GM18519 (cell line): ENCODE measurements around the gene MTFR1L.

Source experiments
- ATAC-seq: cut with Tn5 transposase; IDR thresholded peaks from one replicate; pipeline ENCODE4 v1.9.1; 2021; ENCODE audit warnings: mild to moderate bottlenecking, moderate library complexity; ENCODE audit not compliant: unreplicated experiment, low FRiP score

The MTFR1L gene

DNA sequence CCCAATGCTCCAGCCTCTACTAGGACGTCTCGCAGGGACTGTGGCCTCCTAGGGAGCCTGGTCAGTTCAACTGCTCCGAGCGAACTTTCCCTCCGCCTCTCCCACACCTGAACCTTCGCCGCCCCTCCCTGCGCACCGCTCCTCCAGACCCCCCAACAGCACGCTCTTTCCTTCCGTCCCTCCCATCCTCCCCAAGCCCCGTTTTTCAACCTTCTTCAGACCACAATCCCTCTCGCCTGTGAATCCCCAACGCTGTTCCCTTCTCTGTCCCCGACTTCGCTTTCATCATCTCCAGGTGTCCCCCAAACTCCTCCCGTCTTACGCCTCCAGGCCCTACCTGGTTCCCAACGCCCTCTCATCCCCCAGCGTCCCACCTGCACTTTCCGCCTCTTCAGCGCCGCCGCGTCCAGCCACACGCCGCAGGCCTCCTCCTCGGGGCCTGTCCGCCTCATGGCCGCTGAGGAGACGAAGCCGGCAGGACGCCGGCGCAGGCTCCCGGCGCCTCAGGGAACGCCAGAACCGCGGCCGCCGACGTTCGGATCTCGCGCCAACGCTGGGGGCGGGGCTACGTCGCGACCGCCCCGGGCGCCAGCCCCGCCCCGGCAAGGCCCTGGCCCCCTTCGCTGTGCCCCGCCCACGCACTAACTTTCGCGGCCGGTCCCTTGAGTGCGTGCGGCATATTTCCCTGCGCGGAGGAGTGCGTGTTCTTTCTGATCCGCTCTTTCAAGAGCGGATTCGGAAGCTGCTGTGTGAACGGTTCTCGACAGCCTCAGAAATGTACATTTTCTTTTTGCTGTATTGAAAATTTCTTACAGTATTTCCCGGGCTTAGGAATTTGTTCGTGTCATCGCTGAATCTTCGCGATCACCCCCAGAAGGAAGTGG, 39.4 kb downstream of the MTFR1L start, which contains the start of gene AUNIP:
TSS of gene AUNIP (minus strand) at position 552 of the 884 bp plus-strand sequence. CDS start at position 452, 100 bp downstream.
- ATAC-seq: peak; percentile 65

DNA sequence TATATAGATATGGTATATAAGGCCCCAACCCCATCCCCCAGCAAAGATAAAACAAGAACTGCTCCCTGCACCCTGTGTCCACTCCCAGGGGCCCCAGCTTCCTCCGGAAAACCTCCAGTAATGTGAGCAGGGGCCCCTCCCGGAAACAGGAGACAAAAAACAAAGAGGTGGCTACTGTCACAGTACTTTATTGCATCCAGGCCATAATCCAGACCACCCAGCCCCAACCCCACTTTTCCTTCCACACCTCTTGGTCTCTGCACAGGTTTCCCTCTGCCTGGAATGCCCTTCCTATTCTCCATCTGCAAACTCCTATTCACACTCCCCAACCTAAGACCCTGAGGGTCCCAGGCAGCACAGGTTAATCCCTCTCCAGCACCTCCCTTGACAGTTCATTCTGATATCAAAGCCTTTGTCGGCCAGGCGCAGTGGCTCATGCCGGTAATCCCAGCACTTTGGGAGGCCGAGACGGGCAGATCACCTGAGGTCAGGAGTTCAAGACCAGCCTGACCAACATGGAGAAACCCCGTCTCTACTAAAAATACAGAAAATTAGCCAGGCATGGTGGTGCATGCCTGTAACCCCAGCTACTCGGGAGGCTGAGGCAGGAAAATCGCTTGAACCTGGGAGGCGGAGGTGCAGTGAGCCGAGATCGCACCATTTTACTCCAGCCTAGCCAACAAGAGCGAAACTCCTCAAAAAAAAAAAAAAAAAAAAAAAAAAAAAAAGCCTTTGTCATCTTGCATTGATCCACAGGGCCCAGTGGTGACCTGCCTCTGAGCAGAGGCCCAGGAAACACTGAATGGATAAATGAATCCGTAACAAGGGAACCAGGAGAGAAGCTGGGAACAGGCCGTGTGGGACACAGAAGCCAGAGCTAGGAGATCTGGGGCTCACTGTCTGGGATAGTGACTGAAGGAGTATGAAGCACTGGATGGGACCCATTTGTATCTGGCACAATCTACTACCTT, 41.8 kb downstream of the MTFR1L start:
- no peak for ATAC-seq

DNA sequence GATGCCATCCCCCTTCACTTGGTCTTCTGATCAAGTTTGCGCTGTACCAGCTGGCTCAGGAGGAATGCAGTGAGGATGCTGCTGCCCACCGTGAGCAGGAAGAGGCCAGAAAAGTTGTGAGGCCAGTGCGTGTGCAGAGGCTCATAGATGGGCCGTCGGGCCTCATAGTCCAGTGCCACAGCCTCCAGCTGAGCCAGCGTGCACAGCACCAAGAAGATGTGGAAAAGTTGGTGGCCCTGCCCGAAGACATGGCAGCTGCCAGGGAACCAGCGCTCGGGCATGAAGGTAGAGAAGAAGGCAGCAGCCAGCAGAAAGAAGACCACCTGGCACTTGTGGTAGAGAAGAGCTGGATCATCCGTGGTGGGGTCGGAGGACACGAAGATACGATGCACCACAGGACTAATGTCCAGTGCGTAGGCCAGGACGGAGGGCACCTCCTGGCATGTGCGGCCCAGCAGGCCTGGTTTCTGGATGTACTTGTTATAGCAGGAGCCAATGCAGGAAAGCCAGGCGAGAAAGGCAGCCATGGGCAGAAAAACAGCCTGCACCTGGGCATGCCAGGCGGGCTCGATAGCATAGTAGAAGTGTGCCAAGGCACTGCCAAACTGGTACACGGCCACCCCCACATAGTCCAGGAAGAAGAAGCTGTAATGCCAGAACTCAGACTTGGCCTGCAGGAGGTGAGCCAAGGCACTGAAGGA, 43.2 kb downstream of the MTFR1L start:
- no peak for ATAC-seq

DNA sequence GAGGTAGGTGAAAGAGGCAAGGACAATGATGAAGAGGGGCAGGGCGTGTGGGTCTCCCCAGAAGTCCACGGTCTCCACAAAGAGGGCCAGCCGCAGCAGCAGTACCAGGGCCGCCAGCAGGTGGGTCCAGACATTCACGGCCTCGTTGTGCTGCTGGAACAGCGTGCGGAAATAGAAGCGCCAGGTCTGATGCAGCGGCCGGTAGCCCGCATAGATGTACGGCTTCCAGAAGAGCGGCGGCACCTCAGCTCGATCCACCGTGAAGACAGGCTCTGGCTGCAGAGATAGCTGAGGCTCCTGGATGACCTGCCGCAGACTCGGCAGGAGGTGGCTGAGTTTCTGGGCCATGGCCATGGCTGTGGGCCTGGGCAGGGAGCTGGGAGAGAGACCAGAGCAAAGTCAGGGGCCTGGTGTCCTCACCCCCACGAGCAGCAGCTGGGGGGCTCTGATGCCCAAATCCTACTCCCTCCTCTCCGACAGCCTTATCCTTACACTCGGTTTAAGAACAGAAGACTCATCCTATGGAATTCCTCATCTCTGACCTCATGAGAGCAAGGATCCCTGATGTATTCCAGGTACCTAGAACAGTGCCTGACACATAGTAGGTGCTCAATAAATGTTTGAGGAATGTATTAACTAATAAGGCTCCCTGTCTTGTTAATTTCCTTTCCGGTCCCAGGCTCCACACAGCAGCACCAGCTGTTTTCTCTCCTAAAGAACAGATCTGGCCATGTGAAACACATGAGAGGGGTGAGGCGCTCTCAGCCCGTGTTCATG, 43.9 kb downstream of the MTFR1L start:
- ATAC-seq: no peak

DNA sequence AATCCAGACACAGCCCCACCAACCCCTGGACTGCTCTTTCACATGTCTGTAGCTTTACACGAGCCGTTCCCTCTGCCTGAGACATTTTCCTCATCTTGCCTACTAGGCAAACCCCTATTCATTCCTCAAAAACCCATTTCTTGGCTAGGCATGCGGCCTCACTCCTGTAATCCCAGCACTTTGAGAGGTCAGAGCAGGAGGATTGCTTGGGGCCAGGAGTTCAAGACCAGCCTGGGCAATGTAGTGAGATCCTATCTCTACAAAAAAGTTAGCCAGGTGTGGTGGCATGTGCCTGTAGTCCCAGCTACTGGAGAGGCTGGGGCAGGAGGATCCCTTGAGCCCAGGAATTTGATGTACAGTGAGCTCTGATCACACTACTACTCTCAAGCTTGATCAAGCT, 44.7 kb downstream of the MTFR1L start:
- no peak for ATAC-seq

DNA sequence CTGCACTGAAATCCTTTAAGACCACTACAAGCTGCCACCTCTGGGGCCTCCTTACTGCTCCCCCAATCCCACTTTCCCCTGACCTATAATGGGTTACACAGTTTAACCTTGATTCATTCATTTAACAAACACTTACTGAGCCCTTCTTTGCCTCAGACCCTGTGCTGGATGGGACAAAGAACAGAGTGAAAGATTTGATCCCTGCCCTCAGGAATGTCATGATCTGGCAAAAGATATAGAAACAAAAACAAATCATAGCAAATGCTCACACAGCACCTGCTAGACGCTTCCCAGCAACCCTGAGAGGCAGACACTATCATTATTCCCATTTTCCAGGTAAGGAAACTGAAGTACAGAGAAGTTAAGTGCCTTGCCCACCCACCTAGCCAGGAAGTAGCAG, 46.5 kb downstream of the MTFR1L start:
- ATAC-seq: no peak

DNA sequence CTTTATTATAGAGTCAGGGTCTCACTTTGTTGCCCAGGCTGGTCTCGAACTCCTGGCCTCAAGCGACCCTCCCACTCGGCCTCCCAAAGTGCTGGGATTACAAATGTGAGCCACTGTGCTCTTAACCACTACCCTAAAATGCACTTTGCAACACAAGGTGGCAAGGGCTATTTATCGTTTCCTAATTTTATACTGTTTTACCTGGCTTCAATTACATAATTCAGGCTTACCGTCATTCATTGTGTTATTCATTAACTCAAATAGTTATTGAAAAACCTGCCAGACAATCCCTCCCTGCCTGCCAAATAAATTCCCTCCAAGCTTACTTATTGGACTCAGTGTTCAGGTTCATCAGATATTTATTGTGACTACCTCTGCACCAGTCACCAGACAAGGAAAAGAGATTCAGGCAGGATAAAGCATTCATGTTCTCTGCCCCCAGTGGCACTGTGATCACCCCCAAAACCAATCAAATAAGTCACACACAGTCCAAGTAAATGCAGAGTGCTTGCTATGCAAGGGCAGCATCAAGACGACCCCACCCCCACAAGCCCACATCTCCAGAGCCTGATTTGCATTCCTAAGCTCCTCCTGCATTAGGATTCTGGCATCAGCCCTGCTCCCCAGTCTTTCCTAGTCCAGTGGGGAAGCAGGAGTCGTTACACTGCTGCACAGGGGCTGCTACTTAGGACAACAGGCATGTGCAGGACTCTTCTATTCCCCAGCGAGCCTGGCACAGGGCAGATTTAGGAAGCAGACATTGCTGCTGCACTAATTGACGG, 47.6 kb downstream of the MTFR1L start:
- no peak for ATAC-seq

DNA sequence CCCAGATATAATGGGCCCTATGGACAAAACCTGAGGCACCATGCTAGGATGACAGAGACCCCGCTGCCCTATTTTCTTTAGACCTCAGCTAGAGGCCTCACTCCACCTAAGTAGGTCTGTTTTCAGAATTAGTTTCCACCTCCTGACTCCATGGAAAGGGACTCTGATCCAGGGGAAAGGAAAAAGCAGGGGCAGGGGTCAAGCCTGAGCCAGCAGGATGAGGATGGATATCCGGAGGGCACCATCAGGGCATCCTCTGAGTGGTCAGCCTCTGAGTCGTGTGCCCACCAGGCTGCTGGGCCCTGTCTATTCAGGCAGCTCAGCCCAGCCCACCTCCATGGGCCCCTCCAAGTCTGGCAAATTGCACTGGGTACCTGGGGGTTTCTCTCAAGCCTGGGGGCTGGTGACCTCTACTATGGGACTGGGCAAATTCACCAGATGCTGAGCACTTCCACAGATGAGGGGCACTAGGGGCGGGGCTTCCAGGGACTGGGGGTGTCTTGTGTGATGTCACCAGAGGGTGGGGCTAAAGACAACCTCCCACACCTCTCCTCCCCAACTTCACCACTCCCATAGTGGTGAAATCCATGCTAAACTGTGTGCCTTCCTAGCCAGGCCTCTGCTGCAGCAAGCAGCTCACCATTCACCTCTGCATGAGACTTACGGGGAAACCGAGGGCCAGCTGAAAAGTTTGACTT, 50.3 kb downstream of the MTFR1L start:
- ATAC-seq: no peak

DNA sequence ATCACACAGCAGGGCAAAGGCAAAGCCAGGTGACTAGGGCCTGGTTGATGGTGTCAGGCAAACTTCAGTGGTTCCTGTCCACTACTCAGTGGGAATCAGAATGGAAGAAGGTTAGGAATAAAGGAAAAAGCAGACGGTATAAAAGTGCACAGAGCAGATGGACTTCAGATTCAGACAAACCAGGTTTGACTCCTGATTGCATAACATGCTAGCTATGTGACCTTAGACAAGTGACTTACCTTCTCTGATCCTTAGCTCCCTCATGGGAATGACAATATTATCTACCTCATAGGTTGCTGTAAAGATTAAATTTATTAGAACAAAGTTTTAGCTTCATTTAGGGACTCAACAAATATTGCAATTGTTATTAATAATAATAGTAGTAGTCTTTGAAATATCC, 50.9 kb downstream of the MTFR1L start:
- ATAC-seq: no peak

DNA sequence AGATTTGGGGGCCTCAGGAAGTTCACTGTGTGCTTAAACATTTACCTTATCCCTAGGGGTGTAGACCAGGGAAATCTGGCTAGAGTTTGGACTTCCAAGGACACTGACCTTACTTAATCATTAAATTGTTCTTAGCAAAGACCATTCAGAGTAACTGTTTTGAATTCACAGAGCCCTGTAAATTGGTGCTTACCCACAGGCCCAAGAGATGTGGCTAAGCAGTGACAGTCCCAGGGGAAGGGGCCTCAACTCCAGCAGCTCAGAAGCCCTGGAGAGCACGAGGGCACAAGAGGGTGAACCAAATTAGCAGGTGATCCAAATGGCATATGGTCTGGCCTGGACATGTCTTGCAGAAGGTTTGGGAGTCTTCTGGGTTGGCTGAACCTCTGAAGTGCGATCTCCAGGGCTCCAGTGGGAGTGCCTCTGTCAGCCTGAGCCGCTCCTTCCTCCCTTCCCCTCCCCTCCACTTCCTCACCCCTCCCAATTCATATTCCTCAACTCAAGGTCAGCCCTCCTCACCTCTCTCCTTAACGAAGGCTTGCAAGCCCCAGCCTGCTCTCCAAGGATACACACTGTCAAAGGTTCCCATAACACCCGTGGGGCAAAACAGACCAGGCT, 51.4 kb downstream of the MTFR1L start:
- no peak for ATAC-seq

DNA sequence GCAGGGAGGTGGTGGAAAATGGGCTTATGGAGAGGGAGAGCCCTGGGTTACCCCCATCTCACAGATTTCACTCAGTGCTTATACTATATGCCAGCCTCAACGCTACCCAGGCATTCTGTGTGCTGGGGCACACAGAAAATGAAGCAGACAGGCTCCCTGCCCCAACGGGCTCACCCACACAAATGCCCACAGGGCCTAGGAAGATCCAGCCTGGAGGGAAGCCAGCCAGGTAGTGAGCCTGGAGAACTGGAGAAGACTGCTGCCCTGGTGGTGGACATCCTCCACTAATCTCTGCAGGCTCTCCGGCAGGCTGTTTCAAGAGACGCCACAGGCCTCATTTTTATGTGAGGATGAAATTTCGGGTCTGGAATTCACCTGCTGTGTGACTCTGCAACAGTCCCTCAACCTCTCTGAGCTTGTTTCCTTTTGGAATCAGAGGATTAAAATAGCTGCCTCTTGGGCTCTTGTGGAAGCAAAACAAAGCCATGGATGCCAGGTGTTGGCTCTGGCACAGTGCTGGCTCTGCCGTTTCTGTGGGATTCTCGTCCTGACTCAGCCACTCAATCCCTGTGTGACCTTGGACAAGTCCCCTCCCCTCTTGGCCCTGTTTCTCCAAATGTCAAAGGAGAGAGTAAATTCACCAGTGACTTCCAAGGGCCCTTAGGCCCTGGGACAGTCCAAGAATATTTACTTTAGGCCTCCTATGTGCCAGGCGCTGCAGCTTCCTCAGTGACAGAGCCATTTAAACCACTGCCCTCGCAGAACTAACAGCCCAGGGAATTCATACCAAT, 52.1 kb downstream of the MTFR1L start:
- no peak for ATAC-seq

DNA sequence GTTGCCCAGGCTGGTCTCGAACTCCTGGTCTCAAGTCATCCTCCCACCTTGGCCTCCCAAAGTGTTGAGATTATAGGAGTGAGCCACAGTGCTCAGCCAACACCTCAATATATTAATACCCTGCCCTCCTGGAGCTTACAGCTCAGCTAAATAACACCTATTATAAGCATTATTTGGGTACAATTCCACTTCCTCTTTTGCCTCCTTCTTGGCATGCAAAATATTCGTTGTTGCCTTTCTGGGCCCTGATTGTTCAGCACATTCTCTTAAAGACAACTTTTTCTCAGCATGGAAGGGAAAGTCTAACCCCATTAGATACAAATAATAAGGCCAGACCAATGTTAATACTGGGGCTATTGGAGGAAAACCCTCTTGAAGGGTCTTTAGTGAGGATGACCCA, 53.0 kb downstream of the MTFR1L start:
- no peak for ATAC-seq

DNA sequence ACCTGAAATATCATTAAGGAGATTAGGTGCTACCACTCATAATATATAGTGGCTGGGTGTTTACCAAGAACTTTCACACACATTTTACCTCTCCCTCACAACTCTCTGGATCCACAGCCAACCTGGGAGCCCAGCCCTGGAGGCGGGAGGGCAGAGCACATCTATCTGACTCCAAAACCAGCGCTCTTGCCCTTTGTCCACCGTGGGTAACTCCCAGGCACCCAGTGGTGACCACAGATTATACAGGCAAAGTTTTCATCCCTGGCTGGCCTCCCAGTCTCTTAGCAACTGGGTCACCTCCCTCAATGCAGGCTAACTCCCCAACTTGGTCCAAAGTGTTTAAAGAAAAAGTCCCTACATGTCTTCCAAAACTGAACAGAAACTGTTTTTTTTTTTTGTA, 53.4 kb downstream of the MTFR1L start:
- ATAC-seq: no peak

DNA sequence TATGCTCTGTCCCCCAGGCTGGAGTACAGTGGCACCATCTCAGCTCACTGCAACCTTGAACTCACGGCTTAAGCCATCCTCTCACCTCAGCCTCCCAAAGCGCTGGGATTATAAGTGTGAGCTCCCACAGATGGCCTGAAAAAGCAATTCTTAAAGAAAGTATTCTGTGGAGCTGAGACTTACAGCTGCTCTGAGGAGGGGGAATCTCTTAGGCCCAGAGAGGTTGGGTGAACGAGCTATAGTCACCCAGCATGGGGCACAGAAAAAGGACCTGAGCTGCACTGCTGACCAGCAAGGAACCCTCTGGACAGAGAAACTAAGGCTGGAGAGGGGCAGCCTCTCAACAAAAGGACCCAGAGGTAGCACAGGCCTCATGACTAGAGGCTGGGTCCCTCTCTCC, 54.5 kb downstream of the MTFR1L start:
- no peak for ATAC-seq

DNA sequence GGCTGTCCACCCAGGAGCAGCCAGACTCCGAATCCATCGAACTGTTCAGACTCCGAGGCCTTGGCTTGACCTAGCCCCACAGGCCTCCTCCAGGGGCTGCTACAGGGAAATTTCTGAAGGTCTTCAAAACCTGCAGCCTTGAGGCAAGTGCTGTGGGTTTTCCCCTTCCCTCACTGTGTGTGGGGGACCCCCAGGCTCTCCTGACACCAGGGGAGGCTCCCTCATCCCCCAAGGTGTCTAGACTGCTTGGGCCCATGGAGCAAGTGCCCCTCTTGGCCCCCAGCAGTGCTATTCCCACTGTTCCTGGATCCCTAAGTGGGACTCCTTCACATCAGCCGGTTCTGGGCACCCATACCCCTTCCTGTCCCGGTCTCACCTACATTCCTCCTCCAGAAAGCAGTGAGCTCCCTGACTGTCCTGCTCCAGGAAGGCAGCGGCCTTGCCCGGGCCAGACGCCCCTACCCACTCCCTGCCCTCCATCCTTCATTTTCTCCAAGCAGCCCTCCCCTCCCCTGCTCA, 54.9 kb downstream of the MTFR1L start:
- no peak for ATAC-seq

DNA sequence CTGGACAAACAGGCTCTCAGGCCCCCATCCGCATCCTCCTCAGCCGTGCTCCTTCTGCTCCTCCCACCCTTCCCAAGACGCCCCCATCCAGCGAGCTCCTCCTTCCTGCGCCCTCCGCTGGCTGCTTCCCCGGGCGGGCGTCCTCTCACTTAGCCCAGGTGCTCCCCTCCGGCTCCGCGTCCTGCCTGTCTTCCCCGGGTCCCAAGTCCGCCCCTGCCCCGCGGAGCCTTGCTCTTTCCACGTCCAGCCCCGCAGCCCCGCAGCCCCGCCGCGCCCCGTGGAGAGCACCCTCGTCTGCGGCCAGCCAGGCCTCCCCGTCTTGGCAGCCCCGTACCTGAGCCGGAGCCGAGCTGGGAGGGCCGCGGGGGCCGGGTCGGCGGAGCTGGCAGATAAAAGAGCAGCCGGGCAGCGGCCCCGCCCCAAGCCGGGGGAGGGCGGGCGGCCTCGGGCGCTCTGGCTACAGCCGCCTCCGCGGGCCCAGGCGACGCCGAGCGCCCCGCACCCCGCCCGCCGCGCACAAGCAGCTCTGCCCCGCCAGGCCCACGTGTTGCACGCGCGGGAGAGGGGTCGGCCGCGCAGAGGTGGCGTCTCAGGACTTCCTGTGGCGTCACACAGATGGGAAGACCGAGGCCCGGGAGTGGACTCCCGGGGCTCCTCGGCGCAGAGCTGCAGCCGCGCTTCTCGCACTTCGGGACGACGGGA, 55.6 kb downstream of the MTFR1L start, which contains the start of gene PAQR7:
TSS of gene PAQR7 (minus strand) at position 555 of the 702 bp plus-strand sequence. CDS start 11,869 bp downstream, outside the sequence.
- no peak for ATAC-seq
